HepG2 (cell line): ENCODE results near the gene SELENOV. TPM values are rescaled to one million over a fixed set of nuclear protein-coding genes. Genes with fewer than 3 reads are reported as not detected.

Experiments used
- ADNP ChIP-seq: sonication (generic); formaldehyde crosslinking; IDR thresholded peaks from 2 replicates; pipeline ENCODE4 v1.4.0; 2020; ENCODE audit warnings: missing genetic modification reagents
- CENPX ChIP-seq: sonication (generic); formaldehyde crosslinking; IDR thresholded peaks from 2 replicates; pipeline ENCODE4 v1.9.0; 2021; ENCODE audit warnings: mild to moderate bottlenecking, missing genetic modification reagents, moderate library complexity
- GPN1 ChIP-seq: sonication (generic); formaldehyde crosslinking; IDR thresholded peaks from 2 replicates; pipeline ENCODE4 v1.5.1; 2020; ENCODE audit warnings: missing genetic modification reagents, borderline replicate concordance
- ZMAT3 ChIP-seq: sonication (generic); formaldehyde crosslinking; conservative IDR thresholded peaks from 2 replicates; pipeline ENCODE4 v1.7.0; 2021; ENCODE audit warnings: missing genetic modification reagents
- ZSCAN12 ChIP-seq: sonication (generic); formaldehyde crosslinking; IDR thresholded peaks from 2 replicates; pipeline ENCODE4 v1.9.0; 2021; ENCODE audit warnings: mild to moderate bottlenecking, missing genetic modification reagents
- polyA plus RNA-seq, 8 experiments: library from polyadenylated mRNA; depleted of rRNA in 3 of 8; stranded (reverse) in 7 of 8; unstranded in 1 of 8; fragments of >200 nt; fragmentation: Illumina TruSeq in 4 of 8; extraction: Trizol in 4 of 8; gene quantifications; 2 replicates each; pipeline versions ENCODE4 v1.2.1 to v1.2.3, GENCODE V29; 2011 to 2016; ENCODE audit warnings: low read depth in 4 of 8, missing spikeins in 1 of 8, mixed read lengths in 1 of 8; ENCODE audit not compliant: insufficient read depth in 1 of 8
- total RNA-seq, 5 experiments: library from RNA; depleted of rRNA; stranded (reverse); fragments of >200 nt; fragmentation: Illumina TruSeq; extraction: Trizol; gene quantifications; 2 replicates each; pipeline ENCODE4 v1.2.3, GENCODE V29; 2016; ENCODE audit warnings: low read depth in 1 of 5
- TF ChIP-seq, protein P1 (sequence below), 2 experiments: IDR thresholded peaks; 2 replicates each; pipeline ENCODE4 v1.6.1; 2011 to 2012; ENCODE audit warnings: low read length in 2 of 2, borderline replicate concordance in 1 of 2, low read depth in 1 of 2, mild to moderate bottlenecking in 1 of 2, moderate library complexity in 1 of 2
- TF ChIP-seq, protein P2 (sequence below): sonication (generic); formaldehyde crosslinking; IDR thresholded peaks from 2 replicates; pipeline ENCODE4 v1.4.0; 2020; ENCODE audit warnings: missing genetic modification reagents
- TF ChIP-seq, protein P3 (sequence below), 2 experiments: sonication (generic) in 1 of 2; formaldehyde crosslinking in 1 of 2; IDR thresholded peaks; 2 replicates each; pipeline versions ENCODE4 v1.4.0 to v1.6.1; 2016 to 2020; ENCODE audit warnings: borderline replicate concordance in 1 of 2, low read depth in 1 of 2, mild to moderate bottlenecking in 1 of 2, missing genetic modification reagents in 1 of 2
- TF ChIP-seq, protein P4 (sequence below): sonication (generic); formaldehyde crosslinking; IDR thresholded peaks from 2 replicates; pipeline ENCODE4 v1.8.0; 2022; ENCODE audit warnings: mild to moderate bottlenecking, missing genetic modification reagents, moderate library complexity
- TF ChIP-seq, protein P5 (sequence below): sonication (generic); formaldehyde crosslinking; IDR thresholded peaks from 2 replicates; pipeline ENCODE4 v1.4.0; 2020; ENCODE audit warnings: mild to moderate bottlenecking, low read depth, missing genetic modification reagents
- TF ChIP-seq, protein P6 (sequence below): sonication (generic); formaldehyde crosslinking; IDR thresholded peaks from 2 replicates; pipeline ENCODE4 v1.5.0; 2020; ENCODE audit warnings: missing genetic modification reagents
- TF ChIP-seq, protein P7 (sequence below): sonication (generic); formaldehyde crosslinking; IDR thresholded peaks from 2 replicates; pipeline ENCODE4 v1.5.0; 2020; ENCODE audit warnings: missing genetic modification reagents

The SELENOV gene
- total and polyA plus RNA-seq, 2 of the 13 experiments (the other 11 are each of a cell fraction or from before 2014, with no cell fraction given): not detected

DNA sequence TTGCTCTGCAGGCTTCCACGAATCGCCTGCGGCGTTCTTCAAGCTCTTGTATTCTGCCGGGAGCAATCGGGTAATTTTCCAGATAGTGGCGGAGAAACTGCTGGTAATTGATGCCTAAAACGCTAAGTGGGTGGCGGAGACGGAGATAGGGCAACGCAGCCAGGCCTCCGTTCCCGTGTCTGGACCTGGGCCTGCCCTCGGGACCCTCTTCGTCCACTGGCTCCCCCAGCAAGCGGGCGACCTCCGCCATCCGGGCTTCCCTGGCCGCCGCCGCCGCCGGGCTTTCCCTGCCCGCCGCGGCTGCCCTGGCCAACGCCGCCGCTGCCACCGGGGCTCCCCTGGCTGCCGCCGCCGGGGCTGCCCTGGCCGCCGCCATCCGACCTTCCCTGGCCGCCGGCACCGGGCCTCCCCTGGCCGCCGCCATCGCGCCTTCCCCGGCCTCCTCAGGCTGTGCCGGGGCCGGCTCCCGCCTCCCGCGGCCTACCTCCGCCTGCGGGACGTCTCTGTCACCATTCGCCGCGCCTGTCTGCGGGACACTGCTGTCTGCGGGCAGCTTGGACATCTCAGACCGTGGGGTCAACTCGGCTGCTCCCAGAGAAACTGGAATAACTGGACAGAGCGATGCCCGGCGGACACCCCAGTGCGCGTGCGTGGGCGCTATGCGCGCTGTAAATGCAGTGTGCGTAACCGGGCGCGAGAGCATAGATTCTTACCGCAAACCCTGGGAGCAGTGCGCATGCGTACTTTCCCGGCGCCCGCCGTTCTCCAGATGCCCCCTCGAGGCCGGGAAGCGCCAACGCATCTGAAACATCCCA lies 24.8 kb downstream of the SELENOV start, which contains the start of gene EID2 (continued):
- TF ChIP-seq, protein P1, sequence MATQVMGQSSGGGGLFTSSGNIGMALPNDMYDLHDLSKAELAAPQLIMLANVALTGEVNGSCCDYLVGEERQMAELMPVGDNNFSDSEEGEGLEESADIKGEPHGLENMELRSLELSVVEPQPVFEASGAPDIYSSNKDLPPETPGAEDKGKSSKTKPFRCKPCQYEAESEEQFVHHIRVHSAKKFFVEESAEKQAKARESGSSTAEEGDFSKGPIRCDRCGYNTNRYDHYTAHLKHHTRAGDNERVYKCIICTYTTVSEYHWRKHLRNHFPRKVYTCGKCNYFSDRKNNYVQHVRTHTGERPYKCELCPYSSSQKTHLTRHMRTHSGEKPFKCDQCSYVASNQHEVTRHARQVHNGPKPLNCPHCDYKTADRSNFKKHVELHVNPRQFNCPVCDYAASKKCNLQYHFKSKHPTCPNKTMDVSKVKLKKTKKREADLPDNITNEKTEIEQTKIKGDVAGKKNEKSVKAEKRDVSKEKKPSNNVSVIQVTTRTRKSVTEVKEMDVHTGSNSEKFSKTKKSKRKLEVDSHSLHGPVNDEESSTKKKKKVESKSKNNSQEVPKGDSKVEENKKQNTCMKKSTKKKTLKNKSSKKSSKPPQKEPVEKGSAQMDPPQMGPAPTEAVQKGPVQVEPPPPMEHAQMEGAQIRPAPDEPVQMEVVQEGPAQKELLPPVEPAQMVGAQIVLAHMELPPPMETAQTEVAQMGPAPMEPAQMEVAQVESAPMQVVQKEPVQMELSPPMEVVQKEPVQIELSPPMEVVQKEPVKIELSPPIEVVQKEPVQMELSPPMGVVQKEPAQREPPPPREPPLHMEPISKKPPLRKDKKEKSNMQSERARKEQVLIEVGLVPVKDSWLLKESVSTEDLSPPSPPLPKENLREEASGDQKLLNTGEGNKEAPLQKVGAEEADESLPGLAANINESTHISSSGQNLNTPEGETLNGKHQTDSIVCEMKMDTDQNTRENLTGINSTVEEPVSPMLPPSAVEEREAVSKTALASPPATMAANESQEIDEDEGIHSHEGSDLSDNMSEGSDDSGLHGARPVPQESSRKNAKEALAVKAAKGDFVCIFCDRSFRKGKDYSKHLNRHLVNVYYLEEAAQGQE (IDR thresholded peaks at IDR 0.05; ENCODE audit: borderline replicate concordance in 1 of 2, low read depth in 1 of 2, low read length in 2 of 2): no peak
- TF ChIP-seq ZMAT3 (peak; percentile 80; the same call in 1 of the 2 replicates), ZSCAN12 (peak; percentile 87; the same call in 1 of the 2 replicates), ADNP (CRISPR knock-in tag) (no peak), GPN1 (CRISPR knock-in tag) (no peak), CENPX (CRISPR knock-in tag) (no peak)
- TF ChIP-seq, protein P2, sequence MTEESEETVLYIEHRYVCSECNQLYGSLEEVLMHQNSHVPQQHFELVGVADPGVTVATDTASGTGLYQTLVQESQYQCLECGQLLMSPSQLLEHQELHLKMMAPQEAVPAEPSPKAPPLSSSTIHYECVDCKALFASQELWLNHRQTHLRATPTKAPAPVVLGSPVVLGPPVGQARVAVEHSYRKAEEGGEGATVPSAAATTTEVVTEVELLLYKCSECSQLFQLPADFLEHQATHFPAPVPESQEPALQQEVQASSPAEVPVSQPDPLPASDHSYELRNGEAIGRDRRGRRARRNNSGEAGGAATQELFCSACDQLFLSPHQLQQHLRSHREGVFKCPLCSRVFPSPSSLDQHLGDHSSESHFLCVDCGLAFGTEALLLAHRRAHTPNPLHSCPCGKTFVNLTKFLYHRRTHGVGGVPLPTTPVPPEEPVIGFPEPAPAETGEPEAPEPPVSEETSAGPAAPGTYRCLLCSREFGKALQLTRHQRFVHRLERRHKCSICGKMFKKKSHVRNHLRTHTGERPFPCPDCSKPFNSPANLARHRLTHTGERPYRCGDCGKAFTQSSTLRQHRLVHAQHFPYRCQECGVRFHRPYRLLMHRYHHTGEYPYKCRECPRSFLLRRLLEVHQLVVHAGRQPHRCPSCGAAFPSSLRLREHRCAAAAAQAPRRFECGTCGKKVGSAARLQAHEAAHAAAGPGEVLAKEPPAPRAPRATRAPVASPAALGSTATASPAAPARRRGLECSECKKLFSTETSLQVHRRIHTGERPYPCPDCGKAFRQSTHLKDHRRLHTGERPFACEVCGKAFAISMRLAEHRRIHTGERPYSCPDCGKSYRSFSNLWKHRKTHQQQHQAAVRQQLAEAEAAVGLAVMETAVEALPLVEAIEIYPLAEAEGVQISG (CRISPR knock-in tag): peak; percentile 74
- TF ChIP-seq, protein P3, sequence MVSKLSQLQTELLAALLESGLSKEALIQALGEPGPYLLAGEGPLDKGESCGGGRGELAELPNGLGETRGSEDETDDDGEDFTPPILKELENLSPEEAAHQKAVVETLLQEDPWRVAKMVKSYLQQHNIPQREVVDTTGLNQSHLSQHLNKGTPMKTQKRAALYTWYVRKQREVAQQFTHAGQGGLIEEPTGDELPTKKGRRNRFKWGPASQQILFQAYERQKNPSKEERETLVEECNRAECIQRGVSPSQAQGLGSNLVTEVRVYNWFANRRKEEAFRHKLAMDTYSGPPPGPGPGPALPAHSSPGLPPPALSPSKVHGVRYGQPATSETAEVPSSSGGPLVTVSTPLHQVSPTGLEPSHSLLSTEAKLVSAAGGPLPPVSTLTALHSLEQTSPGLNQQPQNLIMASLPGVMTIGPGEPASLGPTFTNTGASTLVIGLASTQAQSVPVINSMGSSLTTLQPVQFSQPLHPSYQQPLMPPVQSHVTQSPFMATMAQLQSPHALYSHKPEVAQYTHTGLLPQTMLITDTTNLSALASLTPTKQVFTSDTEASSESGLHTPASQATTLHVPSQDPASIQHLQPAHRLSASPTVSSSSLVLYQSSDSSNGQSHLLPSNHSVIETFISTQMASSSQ (IDR thresholded peaks at IDR 0.05; ENCODE audit: low read depth): no peak
- TF ChIP-seq, protein P3 (CRISPR knock-in tag; IDR thresholded peaks at IDR 0.05; ENCODE audit: borderline replicate concordance): no peak
- TF ChIP-seq, protein P4, sequence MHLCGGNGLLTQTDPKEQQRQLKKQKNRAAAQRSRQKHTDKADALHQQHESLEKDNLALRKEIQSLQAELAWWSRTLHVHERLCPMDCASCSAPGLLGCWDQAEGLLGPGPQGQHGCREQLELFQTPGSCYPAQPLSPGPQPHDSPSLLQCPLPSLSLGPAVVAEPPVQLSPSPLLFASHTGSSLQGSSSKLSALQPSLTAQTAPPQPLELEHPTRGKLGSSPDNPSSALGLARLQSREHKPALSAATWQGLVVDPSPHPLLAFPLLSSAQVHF (CRISPR knock-in tag): no peak
- TF ChIP-seq, protein P5, sequence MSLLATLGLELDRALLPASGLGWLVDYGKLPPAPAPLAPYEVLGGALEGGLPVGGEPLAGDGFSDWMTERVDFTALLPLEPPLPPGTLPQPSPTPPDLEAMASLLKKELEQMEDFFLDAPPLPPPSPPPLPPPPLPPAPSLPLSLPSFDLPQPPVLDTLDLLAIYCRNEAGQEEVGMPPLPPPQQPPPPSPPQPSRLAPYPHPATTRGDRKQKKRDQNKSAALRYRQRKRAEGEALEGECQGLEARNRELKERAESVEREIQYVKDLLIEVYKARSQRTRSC (CRISPR knock-in tag): no peak
- TF ChIP-seq, protein P6, sequence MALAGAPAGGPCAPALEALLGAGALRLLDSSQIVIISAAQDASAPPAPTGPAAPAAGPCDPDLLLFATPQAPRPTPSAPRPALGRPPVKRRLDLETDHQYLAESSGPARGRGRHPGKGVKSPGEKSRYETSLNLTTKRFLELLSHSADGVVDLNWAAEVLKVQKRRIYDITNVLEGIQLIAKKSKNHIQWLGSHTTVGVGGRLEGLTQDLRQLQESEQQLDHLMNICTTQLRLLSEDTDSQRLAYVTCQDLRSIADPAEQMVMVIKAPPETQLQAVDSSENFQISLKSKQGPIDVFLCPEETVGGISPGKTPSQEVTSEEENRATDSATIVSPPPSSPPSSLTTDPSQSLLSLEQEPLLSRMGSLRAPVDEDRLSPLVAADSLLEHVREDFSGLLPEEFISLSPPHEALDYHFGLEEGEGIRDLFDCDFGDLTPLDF: peak; percentile 71; the same call in 1 of the 2 replicates
- TF ChIP-seq, protein P7, sequence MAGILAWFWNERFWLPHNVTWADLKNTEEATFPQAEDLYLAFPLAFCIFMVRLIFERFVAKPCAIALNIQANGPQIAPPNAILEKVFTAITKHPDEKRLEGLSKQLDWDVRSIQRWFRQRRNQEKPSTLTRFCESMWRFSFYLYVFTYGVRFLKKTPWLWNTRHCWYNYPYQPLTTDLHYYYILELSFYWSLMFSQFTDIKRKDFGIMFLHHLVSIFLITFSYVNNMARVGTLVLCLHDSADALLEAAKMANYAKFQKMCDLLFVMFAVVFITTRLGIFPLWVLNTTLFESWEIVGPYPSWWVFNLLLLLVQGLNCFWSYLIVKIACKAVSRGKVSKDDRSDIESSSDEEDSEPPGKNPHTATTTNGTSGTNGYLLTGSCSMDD: no peak
